GM12878 (cell line): ENCODE measurements around the gene WHRN. TPM values are rescaled to one million over a fixed set of nuclear protein-coding genes. Genes with fewer than 3 reads are reported as not detected.

Experiments
- ATAC-seq: fragments of 200-7000 bp; cut with Tn5 transposase; 3 replicates; pipeline ENCODE4 v1.9.1; 2020; ENCODE audit warnings: mild to moderate bottlenecking, moderate library complexity
- BruUV-seq: library from RNA; stranded (reverse); fragments of 400-500 nt; replicated peaks from 2 replicates; lab custom pipeline; 2021; lab: Mats Ljungman, UMichigan
- CTCF ChIA-PET: fragments of 300-600 bp; sonication (Branson Sonifier 250); formaldehyde crosslinking; extraction: SDS; loops from one replicate; lab custom pipeline; 2021; ENCODE audit warnings: inconsistent platforms; lab: Yijun Ruan, JAX
- POLR2A ChIA-PET: fragments of 350-600 bp; formaldehyde crosslinking; extraction: SDS; loops from one replicate; lab custom pipeline; 2021; ENCODE audit warnings: inconsistent platforms; lab: Charles Lee
- RAD21 ChIA-PET: fragments of 300-600 bp; sonication (Branson Sonifier 250); formaldehyde crosslinking; loops from one replicate; lab custom pipeline; 2023; ENCODE audit warnings: antibody characterized with exemption; ENCODE audit not compliant: unreplicated experiment; lab: Charles Lee
- SMC1A ChIA-PET: fragments of 300-600 bp; sonication (Branson Sonifier 250); formaldehyde crosslinking; loops from one replicate; lab custom pipeline; 2023; ENCODE audit not compliant: unreplicated experiment, uncharacterized antibody; lab: Charles Lee
- DNase-seq: peaks from one replicate; pipeline ENCODE4 v3.0.0-alpha.2; 2011; ENCODE audit warnings: low read depth, low spot score
- FAIRE-seq: peaks from 3 replicates; lab custom pipeline; 2011; peaks lifted over from hg19 to GRCh38; lab: Jason Lieb, UNC
- H2AFZ ChIP-seq: 2 replicates; pipeline ENCODE4 v1.6.0; 2011; ENCODE audit warnings: low read depth, low read length, control low read depth; ENCODE audit not compliant: control insufficient read depth
- H3K27ac ChIP-seq: 2 replicates; pipeline ENCODE4 v1.5.1; 2011; ENCODE audit warnings: control low read depth; ENCODE audit not compliant: control insufficient read depth, insufficient read depth
- H3K27me3 ChIP-seq, 2 experiments: replicated peaks in 1 of 2; 2 replicates each; pipeline versions ENCODE4 v1.6.0 to v1.6.1; 2011; ENCODE audit warnings: low read length in 1 of 2; ENCODE audit not compliant: control insufficient read depth in 2 of 2, insufficient read depth in 2 of 2
- H3K36me3 ChIP-seq, 2 experiments: 2 replicates each; pipeline ENCODE4 v1.5.1; 2011; ENCODE audit warnings: low read length in 1 of 2; ENCODE audit not compliant: control insufficient read depth in 2 of 2, insufficient read depth in 2 of 2
- H3K4me1 ChIP-seq: 2 replicates; pipeline ENCODE4 v1.6.1; 2011; ENCODE audit warnings: mild to moderate bottlenecking, low read length, moderate library complexity, mixed read lengths; ENCODE audit not compliant: control insufficient read depth, insufficient read depth
- H3K4me2 ChIP-seq: 2 replicates; pipeline ENCODE4 v1.6.0; 2011; ENCODE audit warnings: control low read depth; ENCODE audit not compliant: control insufficient read depth, insufficient read depth
- H3K4me3 ChIP-seq: fragments of 200-600 bp; sonication (generic); 2 replicates; pipeline ENCODE4 v1.5.1; 2016
- H3K79me2 ChIP-seq: 2 replicates; pipeline ENCODE4 v1.6.0; 2011; ENCODE audit warnings: low read length; ENCODE audit not compliant: control insufficient read depth, insufficient read depth
- H3K9ac ChIP-seq: 2 replicates; pipeline ENCODE4 v1.8.0; 2011; ENCODE audit warnings: low read length, control low read depth, mixed read lengths; ENCODE audit not compliant: control insufficient read depth, insufficient read depth
- H3K9me3 ChIP-seq: replicated peaks from 3 replicates; pipeline ENCODE4 v1.5.1; 2011; ENCODE audit warnings: mild to moderate bottlenecking, low read length; ENCODE audit not compliant: control insufficient read depth, insufficient read depth
- H4K20me1 ChIP-seq: 2 replicates; pipeline ENCODE4 v1.6.0; 2011; ENCODE audit not compliant: control insufficient read depth, insufficient read depth
- BHLHE40 ChIP-seq, 2 experiments: fragments of 450-650 bp in 1 of 2; IDR thresholded peaks; 2 replicates each; pipeline ENCODE4 v1.6.1; 2011 to 2017; ENCODE audit warnings: low read depth in 2 of 2, borderline replicate concordance in 1 of 2, improper control_type of control experiment in 1 of 2, low read length in 1 of 2, mild to moderate bottlenecking in 1 of 2
- HDGF ChIP-seq: fragments of 450-650 bp; IDR thresholded peaks from 2 replicates; pipeline ENCODE4 v1.6.1; 2016; ENCODE audit warnings: antibody characterized with exemption
- NBN ChIP-seq: fragments of 450-650 bp; IDR thresholded peaks from 2 replicates; pipeline ENCODE4 v1.6.1; 2016
- POLR2AphosphoS5 ChIP-seq: IDR thresholded peaks from 2 replicates; pipeline ENCODE4 v1.6.1; 2011; ENCODE audit warnings: mild to moderate bottlenecking, low read length, inconsistent platforms
- WGBS: methylation state at CpG from one replicate; pipeline ENCODE4 v1.1.6; 2016; ENCODE audit warnings: low lambda C conversion rate; ENCODE audit not compliant: insufficient replicate concordance, insufficient coverage; ENCODE audit errors: missing lambda C conversion rate; 5-methylcytosine and 5-hydroxymethylcytosine counted together
- in situ Hi-C: fragments of 300-500 bp; cut with MboI; formaldehyde crosslinking; loops from 9 replicates; pipeline ENCODE4 v1.14.3; 2018; ENCODE audit warnings: mixed read lengths
- intact Hi-C: fragments of 100-400 bp; cut with micrococcal nuclease; formaldehyde crosslinking; loops from one replicate; pipeline ENCODE4 v1.14.2; 2022; ENCODE audit not compliant: unreplicated experiment
- polyA plus RNA-seq, 11 experiments: library from polyadenylated mRNA; depleted of rRNA in 4 of 11; unstranded in 6 of 11; stranded (reverse) in 5 of 11; fragments of >200 nt; fragmentation: Nextera tagmentation in 4 of 11; fragmentation: Illumina TruSeq in 1 of 11; extraction: Ambion mirVana in 4 of 11; extraction: Trizol in 1 of 11; gene quantifications; 1 replicate in 1 of 11; 2 replicates in 10 of 11; pipeline versions ENCODE4 v1.2.1 to v1.2.3, GENCODE V29; 2011 to 2016; ENCODE audit warnings: inconsistent platforms in 2 of 11, missing spikeins in 2 of 11, low read depth in 1 of 11
- total RNA-seq, 4 experiments: library from RNA; depleted of rRNA in 3 of 4; stranded (reverse); fragments of >200 nt in 3 of 4; fragmentation: Illumina TruSeq in 1 of 4; extraction: Trizol in 1 of 4; gene quantifications; 2 replicates each; pipeline versions ENCODE4 v1.2.1 to v1.2.3, GENCODE V29; 2013 to 2021

WHRN gene
- total and polyA plus RNA-seq, 10 of the 15 experiments (the other 5 are each of a cell fraction or from before 2014, with no cell fraction given): 0.04 to 18.2 (median 0.68) TPM; not detected in 1

- BruUV-seq: TSS peak; percentile 64
- SMC1A ChIA-PET: interaction anchor here (0.9 to 13.9 kb wide), 3 partner anchors 18 to 31 kb away, joined by 3 to 327 read pairs (median 10); partner anchors contain the start of gene AKNA
These were observed 135.8 kb downstream of the WHRN start for GRCh38 chr9:114369216-114370130.

More at GRCh38 chr9:114369216-114370130, 135.8 kb downstream of the WHRN start:
- Histone ChIP-seq H3K9me3 (no peaks in the 10 kb centered on the region), H3K27ac (peak overlapping the region; percentile 99), H2AFZ (no peak overlapping the region), H4K20me1 (no peaks in the 10 kb centered on the region), H3K4me2 (no peak overlapping the region), H3K79me2 (peaks cover 43% of the 10 kb centered on the region), H3K27me3 (no peaks in the 10 kb centered on the region), H3K4me1 (peaks cover 88% of the 10 kb centered on the region), H3K4me3 (no peak overlapping the region), H3K9ac (no peak overlapping the region), H3K36me3 (peaks cover 38 to 47% of the 10 kb centered on the region in 2 experiments)
- WGBS: 99% methylated on average over 9 of the region's 9 CpGs
- POLR2A ChIA-PET: interaction anchor here (0.9 to 13.2 kb wide), 2 partner anchors 18 to 20 kb away, joined by 3 to 312 read pairs; partner anchors contain the start of gene AKNA
- intact Hi-C loops (no loop called here), in situ Hi-C loops (no loop called here)
- ATAC-seq (no peak), DNase-seq (no peak), FAIRE-seq (no peak)
- CTCF ChIA-PET: interaction anchor here (7.4 kb wide), 1 partner anchor 18 kb away, joined by 108 read pairs; the partner anchor contains the start of gene AKNA
- TF ChIP-seq POLR2AphosphoS5 (0 out of 2 replicates have a peak, but pooled peaks have one; percentile 36), NBN (0 out of 2 replicates have a peak, but pooled peaks have one; percentile 39), BHLHE40 (IDR thresholded peaks at IDR 0.05; ENCODE audit: borderline replicate concordance in 1 of 2, low read depth in 2 of 2, low read length in 1 of 2) (no peak), HDGF (peak; percentile 94)
- RAD21 ChIA-PET: interaction anchor here (1.4 to 12.9 kb wide), 3 partner anchors 18 to 26 kb away, joined by 3 to 251 read pairs (median 5); partner anchors contain the start of gene AKNA
